ENCODE results near the gene BRF1. TPM values are rescaled to one million over a fixed set of nuclear protein-coding genes. Genes with fewer than 3 reads are reported as not detected.

Gene BRF1
- total RNA-seq, 4 donors from 2014 or later: 25.2 to 35.6 (median 30.9) TPM

DNA sequence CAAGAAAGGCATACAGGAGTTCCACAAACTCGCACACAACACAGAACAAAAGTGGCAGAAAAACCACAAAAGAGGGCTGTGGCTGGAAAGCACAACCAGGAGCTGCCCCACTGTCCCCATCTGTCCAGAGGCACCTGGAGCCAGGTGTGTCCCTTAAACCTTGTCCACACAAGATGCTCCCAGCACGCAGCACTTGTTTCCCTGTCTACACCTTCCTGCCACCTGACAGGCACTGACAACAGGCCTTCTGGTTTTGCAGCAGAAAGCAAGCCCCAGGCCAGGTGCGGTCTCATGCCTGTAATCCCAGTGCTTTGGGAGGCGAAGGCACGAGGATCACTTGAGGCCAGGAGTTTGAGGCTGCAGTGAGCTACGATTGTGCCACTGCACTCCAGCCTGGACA is 48.9 kb downstream of the BRF1 start:
- TF ChIP-seq POLR2A (IDR thresholded peaks at IDR 0.05) (no peak), EP300 (IDR thresholded peaks at IDR 0.05) (no peak), POLR2AphosphoS5 (IDR thresholded peaks at IDR 0.05) (no peak)
- TF ChIP-seq, protein P1, sequence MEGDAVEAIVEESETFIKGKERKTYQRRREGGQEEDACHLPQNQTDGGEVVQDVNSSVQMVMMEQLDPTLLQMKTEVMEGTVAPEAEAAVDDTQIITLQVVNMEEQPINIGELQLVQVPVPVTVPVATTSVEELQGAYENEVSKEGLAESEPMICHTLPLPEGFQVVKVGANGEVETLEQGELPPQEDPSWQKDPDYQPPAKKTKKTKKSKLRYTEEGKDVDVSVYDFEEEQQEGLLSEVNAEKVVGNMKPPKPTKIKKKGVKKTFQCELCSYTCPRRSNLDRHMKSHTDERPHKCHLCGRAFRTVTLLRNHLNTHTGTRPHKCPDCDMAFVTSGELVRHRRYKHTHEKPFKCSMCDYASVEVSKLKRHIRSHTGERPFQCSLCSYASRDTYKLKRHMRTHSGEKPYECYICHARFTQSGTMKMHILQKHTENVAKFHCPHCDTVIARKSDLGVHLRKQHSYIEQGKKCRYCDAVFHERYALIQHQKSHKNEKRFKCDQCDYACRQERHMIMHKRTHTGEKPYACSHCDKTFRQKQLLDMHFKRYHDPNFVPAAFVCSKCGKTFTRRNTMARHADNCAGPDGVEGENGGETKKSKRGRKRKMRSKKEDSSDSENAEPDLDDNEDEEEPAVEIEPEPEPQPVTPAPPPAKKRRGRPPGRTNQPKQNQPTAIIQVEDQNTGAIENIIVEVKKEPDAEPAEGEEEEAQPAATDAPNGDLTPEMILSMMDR (IDR thresholded peaks at IDR 0.05): no peak

DNA sequence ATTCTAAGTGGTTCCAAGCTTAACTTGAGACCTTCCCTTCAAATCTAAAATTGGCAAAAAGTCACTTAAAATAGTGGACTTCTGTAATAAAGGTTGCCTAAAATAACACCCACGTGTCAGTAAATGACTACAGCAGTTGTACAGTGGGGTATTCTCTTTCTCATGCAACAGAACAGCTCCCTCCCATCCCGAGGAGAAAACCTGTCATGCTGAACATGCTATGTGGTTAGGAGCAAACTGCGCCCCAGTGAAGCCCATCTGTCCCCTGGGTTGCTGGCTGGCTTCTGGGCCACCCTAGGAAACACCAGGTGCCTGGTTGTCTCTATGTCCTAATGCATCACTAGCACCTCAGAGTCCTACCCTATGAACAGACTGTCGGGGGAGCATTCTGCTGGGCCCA is 49.8 kb downstream of the BRF1 start:
- WGBS, 2 donors (ENCODE audit: low coverage in 1 of 2): 63 to 68% methylated on average over 2 to 4 of the region's 4 CpGs
- no peak overlapping the region for H3K27ac ChIP-seq
- H3K27me3 ChIP-seq: no peaks in the 10 kb centered on the region
- peaks cover 0 to 34% (median 8%) of the 10 kb centered on the region in 3 donors for H3K4me1 ChIP-seq
- H3K4me3 ChIP-seq: no peak overlapping the region
- no peak for TF ChIP-seq EP300 (IDR thresholded peaks at IDR 0.05)
- no peak for TF ChIP-seq POLR2A (IDR thresholded peaks at IDR 0.05)
- TF ChIP-seq POLR2AphosphoS5 (IDR thresholded peaks at IDR 0.05): no peak
- TF ChIP-seq, protein P1 (IDR thresholded peaks at IDR 0.05): no peak
- peaks cover 0 to 59% of the 10 kb centered on the region in 2 donors for H3K36me3 ChIP-seq
- H3K9me3 ChIP-seq: no peaks in the 10 kb centered on the region
- ATAC-seq: no peak

More for the DNA sequence above, 48.9 kb downstream of the BRF1 start:
- no peak for ATAC-seq
- Histone ChIP-seq H3K27ac (no peak overlapping the region), H3K4me1 (peaks cover 0 to 34% (median 8%) of the 10 kb centered on the region in 3 donors), H3K36me3 (peaks cover 0 to 69% of the 10 kb centered on the region in 2 donors), H3K4me3 (no peak overlapping the region), H3K9me3 (no peaks in the 10 kb centered on the region), H3K27me3 (no peaks in the 10 kb centered on the region)
- 83 to 100% methylated on average over 1 of the region's 6 CpGs for WGBS, 2 donors (ENCODE audit: low coverage in 1 of 2)

DNA sequence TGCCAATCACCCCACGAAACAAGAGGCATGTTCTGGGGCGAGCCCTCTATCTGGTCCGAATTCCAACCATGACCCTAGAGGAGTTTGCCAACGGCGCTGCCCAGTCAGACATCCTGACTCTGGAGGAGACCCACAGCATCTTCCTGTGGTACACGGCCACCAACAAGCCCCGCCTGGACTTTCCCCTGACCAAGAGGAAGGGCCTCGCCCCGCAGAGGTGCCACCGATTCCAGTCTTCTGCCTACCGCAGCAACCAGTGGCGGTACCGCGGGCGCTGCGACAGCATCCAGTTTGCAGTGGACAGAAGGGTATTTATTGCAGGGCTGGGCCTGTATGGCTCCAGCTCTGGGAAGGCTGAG is 50.8 kb downstream of the BRF1 start:
- TF ChIP-seq POLR2AphosphoS5 (IDR thresholded peaks at IDR 0.05) (no peak), EP300 (IDR thresholded peaks at IDR 0.05) (no peak), POLR2A (IDR thresholded peaks at IDR 0.05) (no peak)
- TF ChIP-seq, protein P1 (IDR thresholded peaks at IDR 0.05): no peak
- H3K27me3 ChIP-seq: no peaks in the 10 kb centered on the region
- peak overlapping the region in 3 of 4 donors; percentile 93 to 100 (median 97) for H3K27ac ChIP-seq
- H3K4me1 ChIP-seq: peaks cover 0 to 34% (median 8%) of the 10 kb centered on the region in 3 donors
- WGBS, 2 donors (ENCODE audit: low coverage in 1 of 2): 81% methylated on average over 5 of the region's 16 CpGs; no CpG with 5 or more reads in 1 of the 2 donors
- H3K36me3 ChIP-seq: peaks cover 0 to 49% of the 10 kb centered on the region in 2 donors
- no peak overlapping the region for H3K4me3 ChIP-seq
- H3K9me3 ChIP-seq: no peaks in the 10 kb centered on the region
- ATAC-seq: no peak

DNA sequence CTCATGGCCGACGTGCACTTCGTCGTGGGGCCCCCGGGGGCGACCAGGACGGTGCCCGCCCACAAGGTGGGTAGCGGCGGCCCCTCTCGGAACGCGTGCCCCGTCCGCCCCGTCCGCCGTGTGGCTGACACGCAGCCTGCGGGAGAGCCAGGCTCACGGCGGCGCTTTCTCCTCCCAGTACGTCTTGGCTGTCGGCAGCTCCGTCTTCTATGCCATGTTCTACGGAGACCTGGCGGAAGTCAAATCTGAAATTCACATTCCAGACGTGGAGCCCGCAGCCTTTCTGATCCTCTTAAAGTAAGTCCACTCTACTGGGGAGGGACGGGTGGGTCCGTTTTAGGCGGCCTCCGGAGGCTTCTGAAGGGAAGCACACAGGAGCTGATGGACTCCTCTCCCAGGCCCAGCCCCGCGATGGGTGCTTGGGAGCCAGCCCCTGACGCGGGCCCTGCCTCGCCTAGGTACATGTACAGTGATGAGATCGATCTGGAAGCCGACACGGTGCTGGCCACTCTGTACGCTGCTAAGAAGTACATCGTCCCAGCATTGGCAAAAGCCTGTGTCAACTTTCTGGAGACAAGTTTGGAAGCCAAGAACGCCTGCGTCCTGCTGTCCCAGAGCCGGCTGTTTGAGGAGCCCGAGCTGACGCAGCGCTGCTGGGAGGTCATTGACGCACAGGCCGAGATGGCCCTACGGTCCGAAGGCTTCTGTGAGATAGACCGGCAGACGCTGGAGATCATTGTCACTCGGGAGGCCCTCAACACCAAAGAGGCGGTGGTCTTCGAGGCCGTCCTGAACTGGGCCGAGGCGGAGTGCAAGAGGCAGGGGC is 51.4 kb downstream of the BRF1 start:
- Histone ChIP-seq H3K27ac (peak overlapping the region; percentile 51 to 100 (median 95)), H3K9me3 (no peaks in the 10 kb centered on the region), H3K4me1 (peaks cover 0 to 34% (median 8%) of the 10 kb centered on the region in 3 donors), H3K27me3 (no peaks in the 10 kb centered on the region), H3K36me3 (peaks cover 0 to 48% of the 10 kb centered on the region in 2 donors), H3K4me3 (peak overlapping the region; percentile 48 to 72)
- no peak for ATAC-seq
- WGBS, 2 donors (ENCODE audit: low coverage in 1 of 2): 81% methylated on average over 17 of the region's 62 CpGs; no CpG with 5 or more reads in 1 of the 2 donors
- TF ChIP-seq POLR2AphosphoS5 (IDR thresholded peaks at IDR 0.05) (no peak), POLR2A (IDR thresholded peaks at IDR 0.05) (no peak), EP300 (IDR thresholded peaks at IDR 0.05) (no peak)
- TF ChIP-seq, protein P1 (IDR thresholded peaks at IDR 0.05): peak in 1 of 4 experiments; percentile 27
